Parathyroid adenoma (tissue), 2 donors: ENCODE data around the gene FAM9B.
"Not testable (repeated sequence)": the region's sequence is repeated elsewhere in the genome, so short reads cannot be mapped to it uniquely, and the experiment has no call there.

ENCODE experiments used
- H2AFZ ChIP-seq: fragments of 300-600 bp; sonication (generic); one replicate; pipeline ENCODE4 v1.7.0; 2017; ENCODE audit warnings: antibody characterized with exemption, mild to moderate bottlenecking
- H3K27ac ChIP-seq: fragments of 300-600 bp; sonication (generic); one replicate; pipeline ENCODE4 v1.7.0; 2017
- H3K27me3 ChIP-seq: fragments of 300-600 bp; sonication (generic); one replicate; pipeline ENCODE4 v1.7.0; 2017; ENCODE audit warnings: low read length; ENCODE audit not compliant: control insufficient read depth, insufficient read depth
- H3K36me3 ChIP-seq: fragments of 300-600 bp; sonication (generic); one replicate; pipeline ENCODE4 v1.7.0; 2017; ENCODE audit warnings: low read length; ENCODE audit not compliant: control insufficient read depth, insufficient read depth
- H3K4me1 ChIP-seq: fragments of 300-600 bp; sonication (generic); one replicate; pipeline ENCODE4 v1.7.0; 2017; ENCODE audit warnings: control low read depth
- H3K4me2 ChIP-seq: fragments of 300-600 bp; sonication (generic); one replicate; pipeline ENCODE4 v1.7.0; 2017; ENCODE audit warnings: low read length
- H3K4me3 ChIP-seq: fragments of 300-600 bp; sonication (generic); one replicate; pipeline ENCODE4 v1.7.0; 2017; ENCODE audit warnings: low read depth, low read length
- H3K79me2 ChIP-seq: fragments of 300-600 bp; sonication (generic); one replicate; pipeline ENCODE4 v1.7.0; 2017; ENCODE audit warnings: control low read depth
- H3K9ac ChIP-seq: fragments of 300-600 bp; sonication (generic); one replicate; pipeline ENCODE4 v1.7.0; 2017; ENCODE audit warnings: mild to moderate bottlenecking
- H3K9me3 ChIP-seq: fragments of 300-600 bp; sonication (generic); one replicate; pipeline ENCODE4 v1.7.0; 2017; ENCODE audit warnings: low read length; ENCODE audit not compliant: control insufficient read depth
- TF ChIP-seq, protein P1 (sequence below): fragments of 300-600 bp; sonication (generic); IDR thresholded peaks from one replicate; pipeline ENCODE4 v1.7.0; 2017; ENCODE audit warnings: antibody characterized with exemption, mild to moderate bottlenecking
- donor health status: primary hyperparathyroidism.

The FAM9B gene

DNA sequence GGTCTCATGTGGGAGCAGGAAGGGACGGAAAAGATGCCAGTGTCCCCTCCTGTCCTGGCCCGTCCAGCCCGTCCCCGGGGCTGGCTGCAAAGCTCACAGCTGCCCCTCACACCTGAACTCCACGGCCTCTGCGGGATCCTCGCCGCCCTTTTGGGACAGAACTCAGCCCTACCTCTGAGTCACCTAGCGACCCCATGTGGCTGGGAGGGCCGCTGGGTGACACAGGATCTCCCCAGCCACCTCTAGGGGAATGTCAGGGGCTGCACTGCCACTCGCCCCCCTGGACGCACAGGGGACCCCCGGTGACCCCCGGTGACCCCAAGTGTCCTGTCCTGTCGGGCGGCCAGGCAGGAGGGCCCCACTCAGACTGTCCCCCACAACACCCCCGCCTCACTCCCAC is 748 bp downstream of the FAM9B start:
- H3K4me2 ChIP-seq: no peak overlapping the region
- no peaks in the 10 kb centered on the region for H3K36me3 ChIP-seq
- H2AFZ ChIP-seq: no peak overlapping the region
- no peaks in the 10 kb centered on the region for H3K9me3 ChIP-seq
- no peaks in the 10 kb centered on the region for H3K4me1 ChIP-seq
- no peak overlapping the region for H3K4me3 ChIP-seq
- H3K27me3 ChIP-seq: no peaks in the 10 kb centered on the region
- H3K27ac ChIP-seq: no peak overlapping the region
- TF ChIP-seq, protein P1, sequence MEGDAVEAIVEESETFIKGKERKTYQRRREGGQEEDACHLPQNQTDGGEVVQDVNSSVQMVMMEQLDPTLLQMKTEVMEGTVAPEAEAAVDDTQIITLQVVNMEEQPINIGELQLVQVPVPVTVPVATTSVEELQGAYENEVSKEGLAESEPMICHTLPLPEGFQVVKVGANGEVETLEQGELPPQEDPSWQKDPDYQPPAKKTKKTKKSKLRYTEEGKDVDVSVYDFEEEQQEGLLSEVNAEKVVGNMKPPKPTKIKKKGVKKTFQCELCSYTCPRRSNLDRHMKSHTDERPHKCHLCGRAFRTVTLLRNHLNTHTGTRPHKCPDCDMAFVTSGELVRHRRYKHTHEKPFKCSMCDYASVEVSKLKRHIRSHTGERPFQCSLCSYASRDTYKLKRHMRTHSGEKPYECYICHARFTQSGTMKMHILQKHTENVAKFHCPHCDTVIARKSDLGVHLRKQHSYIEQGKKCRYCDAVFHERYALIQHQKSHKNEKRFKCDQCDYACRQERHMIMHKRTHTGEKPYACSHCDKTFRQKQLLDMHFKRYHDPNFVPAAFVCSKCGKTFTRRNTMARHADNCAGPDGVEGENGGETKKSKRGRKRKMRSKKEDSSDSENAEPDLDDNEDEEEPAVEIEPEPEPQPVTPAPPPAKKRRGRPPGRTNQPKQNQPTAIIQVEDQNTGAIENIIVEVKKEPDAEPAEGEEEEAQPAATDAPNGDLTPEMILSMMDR: no peak
- no peaks in the 10 kb centered on the region for H3K79me2 ChIP-seq
- H3K9ac ChIP-seq: no peak overlapping the region

DNA sequence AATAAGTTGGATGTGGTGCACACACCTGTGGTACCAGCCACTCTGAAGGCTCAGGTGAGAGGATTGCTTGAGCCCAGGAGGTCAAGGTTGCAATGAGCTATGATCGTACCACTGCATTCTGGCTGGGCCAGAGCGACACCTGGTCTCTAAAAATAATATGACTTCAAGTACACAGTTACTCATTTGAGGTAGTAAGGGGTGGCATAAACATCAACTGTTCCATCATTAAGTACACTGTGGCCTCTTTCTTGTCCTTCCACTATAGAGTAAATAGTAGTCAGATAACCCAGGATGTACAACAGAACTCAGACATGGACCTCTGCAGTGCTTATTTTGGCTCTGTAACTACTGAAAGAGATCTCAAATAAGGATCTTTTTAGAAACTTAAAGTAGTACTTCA is 10.6 kb downstream of the FAM9B start:
- Histone ChIP-seq H3K9ac (no peak overlapping the region), H3K27ac (no peak overlapping the region), H3K4me1 (no peaks in the 10 kb centered on the region), H3K27me3 (no peaks in the 10 kb centered on the region), H3K79me2 (no peaks in the 10 kb centered on the region), H3K4me2 (no peak overlapping the region), H3K9me3 (no peaks in the 10 kb centered on the region), H3K36me3 (no peaks in the 10 kb centered on the region), H3K4me3 (no peak overlapping the region), H2AFZ (no peak overlapping the region)
- TF ChIP-seq, protein P1: no peak

DNA sequence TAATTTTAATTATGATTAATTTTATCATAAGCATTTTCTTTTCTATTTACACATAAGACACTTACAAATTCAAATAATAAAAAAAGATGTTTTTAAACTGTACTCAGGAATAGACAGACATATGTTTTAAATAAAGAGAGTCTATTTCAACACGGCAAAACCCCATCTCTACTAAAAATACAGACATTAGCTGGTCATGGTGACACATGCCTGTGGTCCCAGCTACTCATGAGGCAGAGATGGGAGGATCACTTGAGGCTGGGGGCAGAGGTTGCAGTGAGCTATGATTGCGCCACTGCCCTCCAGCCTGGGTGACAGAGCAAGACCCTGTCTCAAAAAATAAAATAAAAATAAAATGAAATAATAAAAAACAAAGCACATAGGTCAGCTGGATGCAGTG is 14.8 kb downstream of the FAM9B start:
- H3K27ac ChIP-seq: no peak overlapping the region
- no peaks in the 10 kb centered on the region for H3K4me1 ChIP-seq
- TF ChIP-seq, protein P1: no peak
- H3K9me3 ChIP-seq: no peaks in the 10 kb centered on the region
- no peaks in the 10 kb centered on the region for H3K36me3 ChIP-seq
- no peak overlapping the region for H2AFZ ChIP-seq
- no peak overlapping the region for H3K9ac ChIP-seq
- H3K79me2 ChIP-seq: no peaks in the 10 kb centered on the region
- H3K27me3 ChIP-seq: no peaks in the 10 kb centered on the region
- H3K4me2 ChIP-seq: no peak overlapping the region
- no peak overlapping the region for H3K4me3 ChIP-seq

DNA sequence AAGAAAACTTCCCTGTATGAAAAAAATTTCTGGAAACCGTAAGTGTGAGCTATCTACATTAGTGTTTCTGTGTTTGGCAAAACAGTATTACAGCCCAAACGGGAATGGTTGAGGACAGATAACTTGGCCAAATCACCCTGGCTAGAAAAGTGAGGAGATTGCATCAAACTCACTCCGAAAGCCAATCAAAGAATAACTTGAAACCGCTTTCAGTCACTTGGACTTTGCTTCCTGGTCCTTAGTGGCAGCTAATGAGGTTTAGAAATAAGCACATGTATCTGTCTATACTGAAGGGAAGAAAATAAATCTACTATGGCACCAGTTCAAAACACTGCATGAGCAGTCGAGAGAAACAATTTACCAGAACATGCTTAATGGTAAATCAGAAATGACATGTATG is 15.6 kb downstream of the FAM9B start:
- H3K27me3 ChIP-seq, H3K36me3 ChIP-seq, H2AFZ ChIP-seq, H3K27ac ChIP-seq, H3K4me1 ChIP-seq, H3K9me3 ChIP-seq, H3K4me3 ChIP-seq, H3K79me2 ChIP-seq, H3K9ac ChIP-seq, H3K4me2 ChIP-seq: not testable (repeated sequence)

DNA sequence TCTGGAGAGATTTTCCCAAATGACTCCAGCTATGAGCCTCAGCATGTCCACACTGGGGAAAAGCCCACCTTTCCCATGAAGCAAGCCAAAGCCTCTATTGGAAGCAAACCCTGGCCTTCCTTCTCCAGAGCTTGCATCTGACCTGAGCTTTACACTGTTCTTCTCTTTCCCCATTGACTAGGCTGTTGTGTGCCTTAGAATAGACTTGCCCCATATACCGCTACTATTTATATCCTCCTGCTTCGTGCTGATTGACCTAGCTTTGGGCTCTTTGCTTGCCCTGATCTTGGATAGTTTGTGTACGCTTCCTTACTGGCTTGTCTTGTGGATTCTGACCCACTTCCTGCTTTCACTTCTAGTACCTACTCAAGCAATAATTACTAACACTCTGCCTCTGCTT is 30.9 kb downstream of the FAM9B start:
- H3K9ac ChIP-seq: no peak overlapping the region
- no peaks in the 10 kb centered on the region for H3K9me3 ChIP-seq
- H3K4me2 ChIP-seq: no peak overlapping the region
- TF ChIP-seq, protein P1: no peak
- no peak overlapping the region for H2AFZ ChIP-seq
- no peaks in the 10 kb centered on the region for H3K79me2 ChIP-seq
- no peaks in the 10 kb centered on the region for H3K27me3 ChIP-seq
- H3K4me3 ChIP-seq: no peak overlapping the region
- H3K36me3 ChIP-seq: no peaks in the 10 kb centered on the region
- H3K27ac ChIP-seq: no peak overlapping the region
- H3K4me1 ChIP-seq: no peaks in the 10 kb centered on the region
